ENCODE data around the gene JPT2. TPM values are rescaled to one million over a fixed set of nuclear protein-coding genes. Genes with fewer than 3 reads are reported as not detected.

The JPT2 gene
- total and polyA plus RNA-seq, 10 donors = 8.2 to 30.5 (median 17.7) TPM

GRCh38 chr16:1687427-1688316, 9.6 kb downstream of the JPT2 start:
- intact Hi-C loops (cut with DNase I; ENCODE audit: low total_unique reads) = no loop called here
- H3K9me3 ChIP-seq = no peaks in the 10 kb centered on the region
- no peak overlapping the region for H3K27ac ChIP-seq
- no peak for TF ChIP-seq POLR2A (IDR thresholded peaks at IDR 0.05)
- no peak for TF ChIP-seq CTCF (IDR thresholded peaks at IDR 0.05 in 8 of 11, conservative IDR thresholded peaks at IDR 0.05 in 3 of 11)
- no peak for TF ChIP-seq POLR2AphosphoS5 (IDR thresholded peaks at IDR 0.05)
- peak; percentile 16 for DNase-seq
- no peaks in the 10 kb centered on the region for H3K27me3 ChIP-seq (replicated peaks in 1 of 7)
- 89 to 95% (median 93%) methylated on average over 15 to 17 of the region's 17 CpGs for WGBS, 5 donors
- no peaks in the 10 kb centered on the region for H3K4me1 ChIP-seq
- H3K4me3 ChIP-seq = no peak overlapping the region
- H3K36me3 ChIP-seq = peaks cover 7 to 98% (median 65%) of the 10 kb centered on the region in 6 donors

- Histone ChIP-seq H3K36me3 (peaks cover 7 to 100% (median 75%) of the 10 kb centered on the region in 6 donors), H3K9me3 (no peaks in the 10 kb centered on the region), H3K4me3 (no peak overlapping the region), H3K27ac (no peak overlapping the region), H3K4me1 (no peaks in the 10 kb centered on the region), H3K27me3 (replicated peaks in 1 of 7) (no peaks in the 10 kb centered on the region)
- peak; percentile 23 for DNase-seq
- no peak for TF ChIP-seq POLR2A (IDR thresholded peaks at IDR 0.05)
- TF ChIP-seq CTCF (IDR thresholded peaks at IDR 0.05 in 8 of 11, conservative IDR thresholded peaks at IDR 0.05 in 3 of 11) = no peak
- 91 to 93% (median 91%) methylated on average over 10 of the region's 10 CpGs for WGBS, 5 donors
- intact Hi-C loops (cut with DNase I; ENCODE audit: low total_unique reads) = no loop called here
Observed at GRCh38 chr16:1688807-1689560, 10.9 kb downstream of the JPT2 start.

GRCh38 chr16:1689853-1690252, 11.8 kb downstream of the JPT2 start:
- H3K4me3 ChIP-seq = no peak overlapping the region
- intact Hi-C loops (cut with DNase I; ENCODE audit: low total_unique reads) = no loop called here
- no peak for TF ChIP-seq POLR2AphosphoS5 (IDR thresholded peaks at IDR 0.05)
- TF ChIP-seq POLR2A (IDR thresholded peaks at IDR 0.05) = no peak
- TF ChIP-seq CTCF (IDR thresholded peaks at IDR 0.05 in 8 of 11, conservative IDR thresholded peaks at IDR 0.05 in 3 of 11) = no peak
- peak; percentile 43 for DNase-seq
- H3K27me3 ChIP-seq (replicated peaks in 1 of 7) = no peaks in the 10 kb centered on the region
- H3K36me3 ChIP-seq = peaks cover 7 to 100% (median 78%) of the 10 kb centered on the region in 6 donors
- no peak overlapping the region for H3K27ac ChIP-seq
- H3K9me3 ChIP-seq = no peaks in the 10 kb centered on the region
- no peaks in the 10 kb centered on the region for H3K4me1 ChIP-seq
- 91 to 97% (median 95%) methylated on average over 13 of the region's 13 CpGs for WGBS, 5 donors

GRCh38 chr16:1690810-1691209, 12.7 kb downstream of the JPT2 start:
- no peak overlapping the region for H3K27ac ChIP-seq
- H3K4me3 ChIP-seq = no peak overlapping the region
- H3K27me3 ChIP-seq (replicated peaks in 1 of 7) = no peaks in the 10 kb centered on the region
- 83 to 100% (median 96%) methylated on average over 1 of the region's 1 CpG for WGBS, 5 donors
- intact Hi-C loops (cut with DNase I; ENCODE audit: low total_unique reads) = no loop called here
- H3K4me1 ChIP-seq = no peaks in the 10 kb centered on the region
- no peaks in the 10 kb centered on the region for H3K9me3 ChIP-seq
- TF ChIP-seq POLR2AphosphoS5 (IDR thresholded peaks at IDR 0.05) (no peak), CTCF (IDR thresholded peaks at IDR 0.05 in 8 of 11, conservative IDR thresholded peaks at IDR 0.05 in 3 of 11) (no peak), POLR2A (IDR thresholded peaks at IDR 0.05) (no peak)
- no peak for DNase-seq
- peaks cover 7 to 100% (median 76%) of the 10 kb centered on the region in 6 donors for H3K36me3 ChIP-seq
